Sigmoid colon (tissue), 3 donors: Measurements from ENCODE around the gene GP5.

Experiments used
- POLR2A ChIP-seq, 2 donors: fragments of 450-650 bp; IDR thresholded peaks; one replicate each; pipeline ENCODE4 v1.6.1; 2016; ENCODE audit warnings: antibody characterized with exemption in 2 of 2, mild to moderate bottlenecking in 2 of 2, moderate library complexity in 2 of 2
- TF ChIP-seq, protein P1 (sequence below), 4 experiments: fragments of 450-650 bp in 3 of 4; fragments of 200-600 bp in 1 of 4; IDR thresholded peaks; one replicate each; pipeline ENCODE4 v1.5.1; 2016 to 2019; ENCODE audit warnings: antibody characterized with exemption in 4 of 4, mild to moderate bottlenecking in 3 of 4, moderate library complexity in 2 of 4

DNA sequence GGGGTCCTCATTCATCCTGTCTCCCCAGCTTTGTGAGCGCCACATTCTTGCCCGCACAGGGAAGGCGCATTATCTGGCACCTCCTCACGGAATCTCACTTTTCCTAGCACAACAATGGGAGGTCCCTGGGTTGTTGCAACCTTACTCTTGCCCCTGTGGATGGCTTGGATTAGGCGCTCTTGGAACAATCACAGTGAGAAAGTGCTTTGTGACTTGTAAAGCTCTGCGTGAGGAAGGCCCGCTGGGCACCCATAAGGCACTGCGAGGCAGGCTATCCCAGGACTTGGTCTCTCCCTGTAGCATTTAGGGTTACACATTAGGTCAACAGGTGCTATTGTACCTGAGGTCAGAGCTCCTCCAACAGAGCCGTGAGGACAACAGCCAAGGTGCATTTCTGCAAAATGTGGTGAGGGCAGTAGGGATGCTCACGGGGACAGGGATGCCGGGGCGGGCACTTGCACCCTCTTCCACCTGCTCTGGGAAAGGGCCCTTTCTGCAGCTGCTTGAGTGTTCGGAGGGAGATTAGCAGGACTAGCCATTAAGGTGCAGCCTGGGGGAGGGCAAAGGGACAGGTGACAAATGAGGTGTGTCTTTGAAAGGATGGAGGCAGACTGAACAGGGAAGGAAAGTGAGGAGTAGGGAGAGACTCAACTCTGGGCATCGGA, 15.7 kb downstream of the GP5 start:
- TF ChIP-seq, protein P1, sequence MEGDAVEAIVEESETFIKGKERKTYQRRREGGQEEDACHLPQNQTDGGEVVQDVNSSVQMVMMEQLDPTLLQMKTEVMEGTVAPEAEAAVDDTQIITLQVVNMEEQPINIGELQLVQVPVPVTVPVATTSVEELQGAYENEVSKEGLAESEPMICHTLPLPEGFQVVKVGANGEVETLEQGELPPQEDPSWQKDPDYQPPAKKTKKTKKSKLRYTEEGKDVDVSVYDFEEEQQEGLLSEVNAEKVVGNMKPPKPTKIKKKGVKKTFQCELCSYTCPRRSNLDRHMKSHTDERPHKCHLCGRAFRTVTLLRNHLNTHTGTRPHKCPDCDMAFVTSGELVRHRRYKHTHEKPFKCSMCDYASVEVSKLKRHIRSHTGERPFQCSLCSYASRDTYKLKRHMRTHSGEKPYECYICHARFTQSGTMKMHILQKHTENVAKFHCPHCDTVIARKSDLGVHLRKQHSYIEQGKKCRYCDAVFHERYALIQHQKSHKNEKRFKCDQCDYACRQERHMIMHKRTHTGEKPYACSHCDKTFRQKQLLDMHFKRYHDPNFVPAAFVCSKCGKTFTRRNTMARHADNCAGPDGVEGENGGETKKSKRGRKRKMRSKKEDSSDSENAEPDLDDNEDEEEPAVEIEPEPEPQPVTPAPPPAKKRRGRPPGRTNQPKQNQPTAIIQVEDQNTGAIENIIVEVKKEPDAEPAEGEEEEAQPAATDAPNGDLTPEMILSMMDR (IDR thresholded peaks at IDR 0.05): no peak
- no peak for TF ChIP-seq POLR2A (IDR thresholded peaks at IDR 0.05)
